GM18909 (cell line): ENCODE measurements around the gene CEP164.

Experiments used
- ATAC-seq: cut with Tn5 transposase; IDR thresholded peaks from one replicate; pipeline ENCODE4 v1.9.1; 2021; ENCODE audit warnings: mild to moderate bottlenecking; ENCODE audit not compliant: unreplicated experiment, poor library complexity

The CEP164 gene

GRCh38 chr11:117457031-117457785 lies 129.6 kb downstream of the CEP164 start:
- ATAC-seq: no peak

- no peak for ATAC-seq
Observed at GRCh38 chr11:117457835-117458234, 130.2 kb downstream of the CEP164 start.

- no peak for ATAC-seq
Observed at GRCh38 chr11:117458275-117459122, 130.8 kb downstream of the CEP164 start.

GRCh38 chr11:117459123-117459978 lies 131.7 kb downstream of the CEP164 start:
- ATAC-seq: no peak

- no peak for ATAC-seq
Observed at GRCh38 chr11:117459979-117460300, 132.3 kb downstream of the CEP164 start.

GRCh38 chr11:117461396-117462182 lies 133.9 kb downstream of the CEP164 start:
- ATAC-seq: no peak

- ATAC-seq: no peak
Observed at GRCh38 chr11:117462183-117462863, 134.7 kb downstream of the CEP164 start.

- ATAC-seq: no peak
Observed at GRCh38 chr11:117462864-117463247, 135.2 kb downstream of the CEP164 start.
